Measurements from ENCODE around the gene RAP2C.

Gene RAP2C

GRCh38 chrX:132219343-132219768 lies at the start of gene RAP2C:
Gene RAP2C (minus strand): TSS chrX:132219447. CDS start chrX:132217268, 2,179 bp downstream.
- peak; percentile 67 to 73 for DNase-seq

- no peak for DNase-seq
Observed at GRCh38 chrX:132267392-132267791, 48.1 kb upstream of the RAP2C start.

DNA sequence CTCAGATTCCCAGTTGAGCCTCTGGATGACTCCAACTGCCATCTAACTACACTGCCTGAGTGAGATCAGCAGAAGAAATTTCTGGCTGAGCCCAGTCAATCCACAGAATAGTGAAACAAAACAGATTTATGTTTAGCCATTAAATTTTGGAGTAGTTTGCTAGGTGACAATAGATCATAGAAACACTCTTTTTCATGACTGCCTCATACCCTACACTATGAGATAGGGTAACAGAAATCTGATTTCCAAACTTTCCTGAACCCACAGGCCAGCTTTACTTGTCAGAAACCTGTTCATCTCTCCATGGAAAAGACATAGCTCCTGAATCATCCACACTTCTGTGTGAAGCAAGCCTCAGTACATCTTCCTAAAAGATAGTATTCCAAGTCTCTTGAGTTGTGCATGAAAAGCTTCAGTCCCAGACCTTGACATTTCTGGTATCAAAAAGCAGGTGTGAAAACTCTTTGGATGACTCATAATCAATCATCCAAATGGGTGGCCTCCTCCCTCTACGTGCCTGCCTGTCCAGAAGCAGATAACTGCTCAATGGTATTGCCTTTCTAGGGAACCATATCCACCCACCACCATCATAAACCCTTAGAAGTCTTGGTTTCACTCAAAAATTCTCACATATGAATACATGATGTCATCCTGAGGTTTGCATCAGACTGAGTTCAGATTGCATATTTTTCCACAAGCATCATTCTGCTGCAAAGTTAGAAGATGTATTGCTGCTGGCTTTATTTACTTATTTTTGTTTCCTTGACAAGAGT lies 47.5 kb upstream of the RAP2C start:
- no peak for DNase-seq

DNA sequence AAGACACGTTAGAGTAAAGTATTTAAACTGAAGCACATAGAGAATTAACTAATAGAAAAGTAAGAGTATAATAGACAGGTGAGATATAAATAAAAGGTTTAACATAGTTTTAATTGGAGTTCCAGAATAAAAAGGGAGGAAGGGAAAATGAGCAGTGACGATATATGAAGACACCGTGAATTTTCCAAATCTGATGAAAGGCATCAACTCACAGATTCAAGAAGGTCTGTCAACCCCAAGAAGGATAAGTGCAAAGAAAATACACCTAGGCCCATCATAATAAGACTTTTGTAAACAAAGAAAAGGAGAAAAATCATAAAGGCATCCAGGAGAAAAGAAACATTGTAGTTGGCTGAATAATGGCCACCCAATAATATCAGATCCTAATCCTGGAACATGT lies 43.9 kb upstream of the RAP2C start:
- DNase-seq, result no peak

- no peak for DNase-seq
Observed at GRCh38 chrX:132258509-132258908, 39.3 kb upstream of the RAP2C start.

DNA sequence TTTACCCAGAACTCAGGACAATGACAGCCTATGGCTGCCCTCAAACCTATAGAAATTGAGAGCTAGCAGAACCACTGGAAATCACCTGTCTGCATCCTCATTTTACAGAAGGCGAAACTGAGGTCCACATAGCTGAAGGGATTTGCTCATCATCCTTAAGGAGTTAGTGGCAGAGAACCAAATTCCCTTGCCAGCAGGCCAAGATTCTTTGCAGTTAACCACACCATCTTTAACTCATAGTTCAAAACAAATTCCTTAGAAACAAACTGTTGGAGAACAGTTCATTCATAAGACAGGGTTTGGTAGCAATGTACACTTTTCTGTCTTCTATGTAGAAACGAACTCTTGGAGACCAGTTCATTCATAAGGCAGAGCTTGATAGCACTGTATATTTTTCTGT lies 37.9 kb upstream of the RAP2C start:
- no peak for DNase-seq

DNA sequence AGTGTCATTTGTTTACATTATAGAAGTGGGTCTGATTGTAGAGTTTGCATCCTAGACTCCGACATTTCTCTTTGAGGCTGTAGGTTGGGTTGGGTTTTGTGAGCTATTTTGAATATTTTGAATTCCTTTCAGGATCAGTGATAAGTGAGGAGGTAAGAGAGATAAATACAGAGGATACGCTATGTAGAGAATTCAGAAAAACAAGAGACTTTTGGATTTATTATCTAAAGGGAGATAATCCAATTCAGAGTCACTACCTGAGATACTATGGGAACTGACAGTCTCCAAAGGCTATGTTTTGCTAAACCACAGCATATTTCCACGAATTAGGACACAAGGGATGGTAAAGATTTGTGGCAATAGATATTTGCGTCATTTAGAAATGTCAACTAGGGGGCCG lies 16.9 kb upstream of the RAP2C start:
- no peak for DNase-seq

- DNase-seq, result no peak
Observed at GRCh38 chrX:132235488-132235887, 16.2 kb upstream of the RAP2C start.

- no peak for DNase-seq
Observed at GRCh38 chrX:132231587-132231986, 12.3 kb upstream of the RAP2C start.

DNA sequence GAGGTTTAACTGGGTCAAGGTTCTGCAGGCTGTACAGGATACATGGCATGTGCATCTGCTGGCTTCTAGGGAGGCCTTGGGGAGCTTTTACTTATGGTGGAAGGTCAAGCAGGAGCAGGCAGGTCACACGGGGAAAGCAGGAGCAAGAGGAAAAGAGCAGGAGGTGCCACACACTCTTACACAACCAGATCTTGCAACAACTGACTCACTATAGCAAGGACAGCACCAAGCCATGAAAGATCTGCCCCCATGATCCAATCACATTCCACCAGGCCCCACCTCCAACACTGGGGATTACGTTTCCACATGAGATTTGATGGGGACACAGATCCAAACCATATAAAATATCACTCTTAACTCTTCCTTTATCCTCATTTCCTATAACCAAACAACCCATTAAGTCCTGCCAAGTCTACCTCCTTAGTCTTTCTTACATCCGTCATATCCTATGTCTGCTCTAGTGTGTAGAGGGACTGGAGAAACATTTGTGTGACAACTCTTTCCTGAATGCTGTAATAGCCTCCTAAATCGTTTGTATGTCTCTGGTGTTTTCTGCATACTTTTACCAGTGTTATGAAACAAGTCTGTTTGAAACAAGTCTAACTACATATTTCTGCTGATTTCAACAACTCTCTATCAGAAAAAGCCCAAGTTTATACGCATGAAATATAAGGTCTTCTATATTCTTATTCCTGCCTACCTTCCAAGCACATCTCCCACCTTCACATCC lies 8.3 kb upstream of the RAP2C start:
- DNase-seq, result no peak

GRCh38 chrX:132226169-132226568 lies 6.9 kb upstream of the RAP2C start:
- no peak for DNase-seq

DNA sequence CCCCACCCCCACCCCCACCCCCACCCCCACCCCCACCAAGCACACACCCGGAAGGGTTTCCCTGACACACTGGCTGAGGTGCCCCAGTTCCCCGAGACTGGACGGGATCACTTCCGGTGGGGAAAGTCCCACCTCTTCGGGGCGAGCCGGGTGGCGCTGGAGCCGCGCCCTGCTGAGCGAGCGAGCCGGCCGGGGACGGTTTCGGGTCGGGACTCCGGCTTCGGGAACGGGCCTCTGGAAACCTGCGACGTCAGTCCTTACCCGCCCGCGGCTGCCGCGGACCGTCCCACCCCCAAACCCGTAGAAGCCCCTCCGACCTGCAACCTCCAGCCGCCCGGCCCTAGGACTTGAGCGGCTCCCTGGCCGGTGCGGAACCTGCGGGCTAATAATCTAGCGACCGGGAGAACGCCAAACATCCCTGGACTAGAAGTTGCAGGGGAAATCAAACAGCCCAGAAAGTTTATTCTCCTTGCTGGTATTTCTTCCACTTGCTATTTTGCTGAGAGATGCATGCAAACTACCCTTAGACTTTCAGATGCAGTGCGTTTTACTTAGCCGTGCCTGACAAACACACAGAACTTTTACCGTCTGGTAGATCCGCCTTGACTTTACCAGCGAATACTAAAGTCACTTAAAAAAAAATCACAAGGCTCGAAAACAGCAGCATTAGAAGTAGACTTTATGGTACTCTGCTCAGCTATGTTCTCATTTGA lies 991 bp downstream of the RAP2C start:
- DNase-seq, result peak; percentile 79 to 83

- DNase-seq, result peak; percentile 72 to 78
Observed at GRCh38 chrX:132217203-132218073, 1.8 kb downstream of the RAP2C start.

- no peak for DNase-seq
Observed at GRCh38 chrX:132216806-132217202, 2.4 kb downstream of the RAP2C start.

DNA sequence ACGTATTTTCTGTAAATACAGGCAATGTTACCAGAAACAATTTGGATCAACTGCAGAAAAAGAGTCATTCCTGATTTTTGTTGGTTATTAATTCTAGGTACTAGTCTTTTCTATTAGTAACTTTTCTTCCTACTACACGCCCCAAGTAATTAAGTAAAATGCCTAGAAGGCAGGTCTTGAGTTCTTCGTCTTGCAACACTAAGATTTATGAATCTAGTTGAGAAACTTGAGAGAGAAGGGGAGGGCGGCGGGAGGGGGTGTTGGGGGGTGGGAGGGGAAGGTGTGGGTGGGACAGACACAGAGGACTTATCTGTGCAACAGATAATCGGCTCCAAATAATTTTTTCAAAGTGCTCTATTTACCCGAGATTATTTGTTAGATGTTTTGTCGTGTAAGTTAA lies 3.0 kb downstream of the RAP2C start:
- DNase-seq, result no peak

DNA sequence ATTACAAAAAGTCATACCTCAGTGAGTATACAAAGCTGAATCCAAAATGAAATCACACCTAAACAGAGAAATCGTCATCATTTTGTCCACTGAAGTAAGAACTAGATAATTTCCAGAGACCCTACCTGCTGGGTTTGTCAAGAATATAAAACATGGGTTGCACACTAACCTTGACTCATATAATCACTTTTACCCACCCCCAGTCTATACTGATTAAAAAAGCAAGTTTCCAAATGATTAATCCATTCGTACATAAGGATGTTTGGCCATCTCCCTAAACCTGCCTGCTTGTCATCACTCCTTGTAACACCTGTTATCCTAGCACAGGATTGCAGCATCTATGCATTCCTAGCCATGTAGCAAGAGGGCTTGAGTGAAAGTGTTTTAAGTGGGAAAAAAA lies 4.7 kb downstream of the RAP2C start:
- DNase-seq, result no peak

DNA sequence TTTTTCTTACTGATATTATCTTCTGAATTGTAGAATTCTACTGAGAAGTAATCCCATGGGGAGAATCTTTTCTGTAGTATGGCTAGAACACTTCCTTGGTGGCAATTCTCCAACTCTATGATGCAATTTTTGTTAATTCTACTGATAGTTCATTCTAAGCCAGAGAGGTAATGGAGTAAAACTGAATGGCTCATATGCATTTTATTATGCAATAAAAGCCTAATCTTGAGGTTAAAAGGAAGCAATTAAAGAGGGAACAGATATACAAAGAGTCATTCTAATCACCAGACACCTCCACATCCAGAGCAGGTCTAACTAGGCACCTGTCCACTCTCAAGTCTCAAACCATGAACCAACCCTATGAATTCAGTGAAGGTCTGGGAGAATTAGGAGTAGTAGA lies 9.7 kb downstream of the RAP2C start:
- no peak for DNase-seq

- no peak for DNase-seq
Observed at GRCh38 chrX:132208422-132208821, 10.8 kb downstream of the RAP2C start.

- no peak for DNase-seq
Observed at GRCh38 chrX:132207996-132208395, 11.3 kb downstream of the RAP2C start.

DNA sequence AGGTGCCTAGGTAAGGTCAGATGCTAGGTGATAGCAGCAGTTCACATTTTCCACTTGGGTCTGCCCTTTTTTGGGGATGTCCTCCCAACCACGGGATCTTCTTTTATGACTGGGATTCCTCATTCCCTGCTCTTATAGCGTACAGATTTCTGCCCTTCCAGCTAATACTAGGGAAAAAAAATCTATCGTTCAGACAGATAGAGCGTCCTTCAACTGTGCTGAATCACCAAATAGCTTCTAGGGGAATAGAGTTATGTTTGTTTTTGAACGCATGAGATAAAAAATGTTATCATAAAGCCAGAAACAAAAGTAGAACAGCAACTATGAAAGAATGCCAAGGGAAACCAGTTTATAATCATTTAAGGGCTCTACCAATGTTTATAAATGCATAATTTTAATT lies 13.0 kb downstream of the RAP2C start:
- DNase-seq, result no peak

DNA sequence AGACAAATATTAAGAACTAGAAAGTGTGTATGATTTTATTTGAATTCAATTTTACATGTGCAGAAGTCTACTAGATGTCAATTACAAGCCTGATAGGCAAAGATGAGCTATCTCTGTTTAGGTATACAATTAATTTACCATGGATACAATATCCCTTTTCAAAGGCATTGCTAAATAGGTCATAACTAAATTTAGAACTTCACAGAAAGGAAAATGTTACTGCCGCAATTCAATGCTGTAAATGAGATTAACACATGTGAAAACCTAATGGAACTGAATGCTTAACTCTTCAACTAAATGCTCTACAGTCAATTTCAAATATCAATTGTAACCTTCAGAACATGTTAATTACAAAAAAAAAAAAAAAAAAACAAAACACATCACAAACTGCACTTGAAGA lies 14.6 kb downstream of the RAP2C start:
- DNase-seq, result no peak

DNA sequence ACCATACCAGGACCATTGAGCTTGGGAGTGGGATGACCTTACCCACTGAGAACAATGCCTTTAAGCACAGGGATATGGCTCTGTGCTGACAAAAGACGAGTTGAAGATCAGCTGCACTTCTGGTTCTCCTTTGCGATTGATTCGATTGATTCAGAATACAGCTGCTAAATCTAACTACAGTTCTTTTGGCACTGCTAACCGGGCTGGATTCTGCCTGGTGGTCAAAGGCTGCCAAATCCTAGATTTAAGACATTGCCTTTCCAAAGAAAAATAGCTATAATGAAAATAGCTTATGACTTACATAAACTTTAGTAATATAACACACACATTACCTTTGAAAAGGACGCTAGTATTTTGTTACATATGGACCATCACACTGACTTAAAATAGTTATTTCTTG lies 18.3 kb downstream of the RAP2C start:
- no peak for DNase-seq

GRCh38 chrX:132199941-132200340 lies 19.3 kb downstream of the RAP2C start:
- DNase-seq, result no peak

Measured in activated T-cell treated with anti-CD3 and anti-CD28 coated beads, Interleukin-2, amount 50 U/mL, for 48 hours (primary cell).